GM19372 (cell line): ENCODE results near the gene MAVS.
"Not testable (repeated sequence)": the region's sequence is repeated elsewhere in the genome, so short reads cannot be mapped to it uniquely, and the experiment has no call there.

Source experiments
- ATAC-seq: cut with Tn5 transposase; IDR thresholded peaks from one replicate; pipeline ENCODE4 v1.9.1; 2021; ENCODE audit warnings: mild to moderate bottlenecking, low read depth, moderate library complexity; ENCODE audit not compliant: unreplicated experiment

Gene MAVS

GRCh38 chr20:3876676-3877075 lies 30.0 kb downstream of the MAVS start:
- no peak for ATAC-seq

GRCh38 chr20:3878921-3879274 lies 32.3 kb downstream of the MAVS start:
- ATAC-seq, result not testable (repeated sequence)

- no peak for ATAC-seq
These were observed 39.1 kb downstream of the MAVS start for GRCh38 chr20:3885715-3886114.

- no peak for ATAC-seq
These were observed 41.4 kb downstream of the MAVS start for GRCh38 chr20:3887876-3888620.

GRCh38 chr20:3888622-3889488 lies 42.2 kb downstream of the MAVS start, which contains the start of gene PANK2:
Gene PANK2, plus strand, starts transcription at chr20:3889387.
- ATAC-seq, result peak; percentile 93

- peak; percentile 7 for ATAC-seq
These were observed 43.1 kb downstream of the MAVS start for GRCh38 chr20:3889489-3890397.

GRCh38 chr20:3890398-3890751 lies 43.7 kb downstream of the MAVS start:
- ATAC-seq, result no peak

- ATAC-seq, result no peak
These were observed 44.6 kb downstream of the MAVS start for GRCh38 chr20:3890999-3891929.

GRCh38 chr20:3894796-3895195 lies 48.2 kb downstream of the MAVS start:
- no peak for ATAC-seq

GRCh38 chr20:3896302-3896701 lies 49.7 kb downstream of the MAVS start:
- ATAC-seq, result no peak

- ATAC-seq, result no peak
These were observed 50.4 kb downstream of the MAVS start for GRCh38 chr20:3896853-3897583.

- not testable (repeated sequence) for ATAC-seq
These were observed 51.5 kb downstream of the MAVS start for GRCh38 chr20:3898181-3898580.

GRCh38 chr20:3898639-3899038 lies 52.0 kb downstream of the MAVS start:
- no peak for ATAC-seq

- no peak for ATAC-seq
These were observed 53.6 kb downstream of the MAVS start for GRCh38 chr20:3900187-3900604.

- ATAC-seq, result no peak
These were observed 54.5 kb downstream of the MAVS start for GRCh38 chr20:3901028-3901705.

- no peak for ATAC-seq
These were observed 55.2 kb downstream of the MAVS start for GRCh38 chr20:3901706-3902440.

- ATAC-seq, result no peak
These were observed 55.8 kb downstream of the MAVS start for GRCh38 chr20:3902446-3902845.

- ATAC-seq, result no peak
These were observed 57.6 kb downstream of the MAVS start for GRCh38 chr20:3904224-3904623.
